Neural progenitor cell (in vitro differentiated cells): ENCODE results near the gene ARHGAP9. TPM values are rescaled to one million over a fixed set of nuclear protein-coding genes. Genes with fewer than 3 reads are reported as not detected.
"Not testable (repeated sequence)": the region's sequence is repeated elsewhere in the genome, so short reads cannot be mapped to it uniquely, and the experiment has no call there.

ENCODE experiments used
- DNase-seq: peaks from one replicate; pipeline ENCODE4 v3.0.0-alpha.2; 2016; ENCODE audit warnings: low spot score
- H2AFZ ChIP-seq: fragments of 200-600 bp; sonication (generic); replicated peaks from 2 replicates; pipeline ENCODE4 v1.6.1; 2016; ENCODE audit warnings: antibody characterized with exemption
- H3F3A ChIP-seq: fragments of 200-600 bp; sonication (generic); 2 replicates; pipeline ENCODE4 v1.6.1; 2016; ENCODE audit warnings: antibody characterized with exemption, low read depth
- H3K27ac ChIP-seq: fragments of 200-600 bp; sonication (generic); 2 replicates; pipeline ENCODE4 v1.5.1; 2016; ENCODE audit warnings: mild to moderate bottlenecking
- H3K27me3 ChIP-seq: fragments of 200-600 bp; sonication (generic); 2 replicates; pipeline ENCODE4 v1.6.1; 2016; ENCODE audit warnings: mild to moderate bottlenecking, moderate library complexity
- H3K36me3 ChIP-seq: fragments of 200-600 bp; sonication (generic); 2 replicates; pipeline ENCODE4 v1.5.1; 2016
- H3K4me1 ChIP-seq: fragments of 200-600 bp; sonication (generic); 2 replicates; pipeline ENCODE4 v1.6.1; 2016; ENCODE audit warnings: mixed run types
- H3K4me2 ChIP-seq: fragments of 200-600 bp; sonication (generic); 2 replicates; pipeline ENCODE4 v1.6.1; 2016
- H3K4me3 ChIP-seq: fragments of 200-600 bp; sonication (generic); 2 replicates; pipeline ENCODE4 v1.5.1; 2016
- H3K79me2 ChIP-seq: fragments of 200-600 bp; sonication (generic); 2 replicates; pipeline ENCODE4 v1.6.1; 2016; ENCODE audit warnings: low read depth
- H3K9ac ChIP-seq: fragments of 200-600 bp; sonication (generic); 2 replicates; pipeline ENCODE4 v1.6.1; 2016
- H3K9me3 ChIP-seq: fragments of 200-600 bp; sonication (generic); 2 replicates; pipeline ENCODE4 v1.5.1; 2016; ENCODE audit warnings: low read depth
- H4K20me1 ChIP-seq: fragments of 200-600 bp; sonication (generic); 2 replicates; pipeline ENCODE4 v1.6.1; 2016; ENCODE audit warnings: low read depth
- H3K27ac Mint-ChIP-seq: 3 replicates; pipeline ENCODE4 v1.8.0; 2021; ENCODE audit warnings: mixed read lengths
- H3K27me3 Mint-ChIP-seq: 2 replicates; pipeline ENCODE4 v1.8.0; 2022; ENCODE audit warnings: low read depth, mild to moderate bottlenecking, inconsistent platforms, moderate library complexity, mixed read lengths; ENCODE audit not compliant: insufficient read depth
- H3K36me3 Mint-ChIP-seq: 3 replicates; pipeline ENCODE4 v1.8.0; 2021; ENCODE audit warnings: mixed read lengths
- H3K4me1 Mint-ChIP-seq: 3 replicates; pipeline ENCODE4 v1.8.0; 2021; ENCODE audit warnings: mixed read lengths
- H3K4me3 Mint-ChIP-seq: 3 replicates; pipeline ENCODE4 v1.8.0; 2021; ENCODE audit warnings: mild to moderate bottlenecking, moderate library complexity, mixed read lengths
- H3K9me3 Mint-ChIP-seq: 3 replicates; pipeline ENCODE4 v1.8.0; 2020; ENCODE audit warnings: mixed read lengths
- EZH2 ChIP-seq: fragments of 200-600 bp; sonication (generic); IDR thresholded peaks from 2 replicates; pipeline ENCODE4 v1.6.1; 2017; ENCODE audit warnings: antibody characterized with exemption, mild to moderate bottlenecking, moderate library complexity
- EZH2phosphoT487 ChIP-seq: fragments of 200-600 bp; sonication (generic); IDR thresholded peaks from 2 replicates; pipeline ENCODE4 v1.6.1; 2017; ENCODE audit warnings: antibody characterized with exemption
- total RNA-seq: library from RNA; depleted of rRNA; stranded (reverse); fragments of >200 nt; gene quantifications from 2 replicates; pipeline ENCODE4 v1.2.3, GENCODE V29; 2015; ENCODE audit warnings: low replicate concordance
- TF ChIP-seq, protein P1 (sequence below): fragments of 200-600 bp; sonication (generic); IDR thresholded peaks from 2 replicates; pipeline ENCODE4 v1.5.1; 2017; ENCODE audit warnings: antibody characterized with exemption, mild to moderate bottlenecking

ARHGAP9 gene
- total RNA-seq, 1 donor from 2014 or later = not detected

DNA sequence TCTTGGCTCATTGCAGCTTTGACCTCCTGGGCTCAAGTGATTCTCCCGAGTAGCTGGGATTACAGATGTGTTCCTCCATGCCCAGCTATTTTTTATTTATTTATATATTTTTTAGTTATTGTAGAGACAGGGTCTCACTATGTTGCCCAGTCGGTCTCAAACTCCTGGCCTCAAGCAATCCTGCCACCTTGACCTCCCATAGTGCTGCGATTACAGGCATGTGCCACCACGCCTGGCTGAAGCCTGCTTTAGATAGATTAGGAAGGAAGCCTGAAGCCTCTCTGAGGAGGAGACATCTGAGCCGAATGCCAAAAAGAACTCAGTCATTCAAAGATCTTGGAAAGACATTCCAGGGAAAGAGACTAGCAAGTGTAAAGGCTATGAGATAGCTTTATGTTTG lies 34.9 kb downstream of the ARHGAP9 start:
- Histone ChIP-seq H3F3A (no peaks in the 10 kb centered on the region), H3K4me3 (no peak overlapping the region), H3K27ac (no peak overlapping the region), H3K79me2 (no peaks in the 10 kb centered on the region), H3K36me3 (no peaks in the 10 kb centered on the region), H4K20me1 (no peaks in the 10 kb centered on the region), H3K4me2 (no peak overlapping the region), H2AFZ (no peak overlapping the region), H3K27me3 (no peaks in the 10 kb centered on the region), H3K9ac (no peak overlapping the region), H3K4me1 (no peaks in the 10 kb centered on the region), H3K9me3 (no peaks in the 10 kb centered on the region)
- no peak for TF ChIP-seq EZH2
- no peak for TF ChIP-seq EZH2phosphoT487
- TF ChIP-seq, protein P1, sequence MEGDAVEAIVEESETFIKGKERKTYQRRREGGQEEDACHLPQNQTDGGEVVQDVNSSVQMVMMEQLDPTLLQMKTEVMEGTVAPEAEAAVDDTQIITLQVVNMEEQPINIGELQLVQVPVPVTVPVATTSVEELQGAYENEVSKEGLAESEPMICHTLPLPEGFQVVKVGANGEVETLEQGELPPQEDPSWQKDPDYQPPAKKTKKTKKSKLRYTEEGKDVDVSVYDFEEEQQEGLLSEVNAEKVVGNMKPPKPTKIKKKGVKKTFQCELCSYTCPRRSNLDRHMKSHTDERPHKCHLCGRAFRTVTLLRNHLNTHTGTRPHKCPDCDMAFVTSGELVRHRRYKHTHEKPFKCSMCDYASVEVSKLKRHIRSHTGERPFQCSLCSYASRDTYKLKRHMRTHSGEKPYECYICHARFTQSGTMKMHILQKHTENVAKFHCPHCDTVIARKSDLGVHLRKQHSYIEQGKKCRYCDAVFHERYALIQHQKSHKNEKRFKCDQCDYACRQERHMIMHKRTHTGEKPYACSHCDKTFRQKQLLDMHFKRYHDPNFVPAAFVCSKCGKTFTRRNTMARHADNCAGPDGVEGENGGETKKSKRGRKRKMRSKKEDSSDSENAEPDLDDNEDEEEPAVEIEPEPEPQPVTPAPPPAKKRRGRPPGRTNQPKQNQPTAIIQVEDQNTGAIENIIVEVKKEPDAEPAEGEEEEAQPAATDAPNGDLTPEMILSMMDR = no peak
- Mint-ChIP-seq H3K9me3 (peaks cover 7% of the 10 kb centered on the region), H3K4me3 (no peak overlapping the region), H3K4me1 (no peaks in the 10 kb centered on the region), H3K36me3 (no peaks in the 10 kb centered on the region), H3K27ac (no peak overlapping the region), H3K27me3 (peaks cover 4% of the 10 kb centered on the region)
- no peak for DNase-seq

DNA sequence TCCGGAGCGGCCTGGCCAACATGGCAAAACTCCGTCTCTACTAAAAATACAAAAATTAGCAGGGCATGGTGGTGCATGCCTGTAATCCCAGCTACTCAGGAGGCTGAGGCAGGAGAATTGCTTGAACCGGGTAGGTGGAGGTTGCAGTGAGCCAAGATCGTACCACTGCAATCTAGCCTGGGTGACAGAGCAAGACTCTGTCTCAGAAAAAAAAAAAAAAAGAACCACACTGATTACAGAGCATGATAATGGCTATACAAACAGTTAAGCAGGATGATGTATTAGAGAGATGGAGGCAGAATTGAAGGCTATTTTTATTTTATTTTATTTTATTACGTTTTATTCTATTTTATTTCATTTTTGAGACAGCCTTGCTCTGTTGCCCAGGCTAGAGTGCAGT lies 35.3 kb downstream of the ARHGAP9 start:
- H3K9ac ChIP-seq, H4K20me1 ChIP-seq, H2AFZ ChIP-seq, H3K27ac ChIP-seq, H3K79me2 ChIP-seq, H3K4me3 ChIP-seq, H3K27me3 Mint-ChIP-seq, H3K9me3 Mint-ChIP-seq, H3K27me3 ChIP-seq, H3K4me2 ChIP-seq, DNase-seq, H3K9me3 ChIP-seq, H3K4me3 Mint-ChIP-seq, H3K36me3 ChIP-seq, H3K4me1 ChIP-seq, H3K36me3 Mint-ChIP-seq, H3F3A ChIP-seq, H3K4me1 Mint-ChIP-seq, H3K27ac Mint-ChIP-seq: not testable (repeated sequence)

DNA sequence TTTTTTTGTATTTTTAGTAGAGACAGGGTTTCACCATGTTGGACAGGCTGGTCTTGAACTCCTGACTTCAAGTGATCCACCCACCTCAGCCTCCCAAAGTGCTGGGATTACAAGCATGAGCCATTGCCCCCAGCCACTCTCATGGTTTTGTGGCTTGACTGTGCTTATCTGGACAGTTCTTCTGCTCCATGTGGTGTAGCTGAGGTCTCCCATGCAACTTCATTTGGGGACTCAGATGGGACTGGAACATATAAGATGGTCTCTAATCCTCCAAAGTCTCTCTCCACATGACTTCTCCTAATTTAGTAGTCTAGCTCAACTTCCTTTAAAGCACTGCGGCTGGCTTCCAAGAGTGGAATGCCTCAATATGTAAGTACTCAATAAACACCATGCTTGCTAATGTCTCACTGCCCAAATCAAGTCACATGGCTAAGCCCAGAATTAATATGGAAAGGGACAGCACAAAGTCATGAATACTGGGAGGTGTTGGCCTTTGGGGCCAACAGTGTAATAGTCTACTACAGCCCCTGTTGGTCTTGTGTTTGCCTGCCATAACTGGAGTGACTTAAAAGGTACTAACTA lies 37.7 kb downstream of the ARHGAP9 start:
- Histone ChIP-seq H3K27ac (no peak overlapping the region), H4K20me1 (no peaks in the 10 kb centered on the region), H3K79me2 (no peaks in the 10 kb centered on the region), H3F3A (no peaks in the 10 kb centered on the region), H3K4me3 (no peak overlapping the region), H3K4me1 (no peaks in the 10 kb centered on the region), H2AFZ (no peak overlapping the region), H3K4me2 (no peak overlapping the region), H3K9me3 (no peaks in the 10 kb centered on the region), H3K9ac (no peak overlapping the region), H3K27me3 (no peaks in the 10 kb centered on the region), H3K36me3 (no peaks in the 10 kb centered on the region)
- no peak for DNase-seq
- H3K27me3 Mint-ChIP-seq = peaks cover 6% of the 10 kb centered on the region
- H3K4me3 Mint-ChIP-seq = no peak overlapping the region
- no peak for TF ChIP-seq EZH2phosphoT487
- no peak for TF ChIP-seq EZH2
- TF ChIP-seq, protein P1 = no peak
- no peaks in the 10 kb centered on the region for H3K36me3 Mint-ChIP-seq
- H3K27ac Mint-ChIP-seq = no peak overlapping the region
- H3K9me3 Mint-ChIP-seq = peaks cover 7% of the 10 kb centered on the region
- H3K4me1 Mint-ChIP-seq = no peaks in the 10 kb centered on the region

DNA sequence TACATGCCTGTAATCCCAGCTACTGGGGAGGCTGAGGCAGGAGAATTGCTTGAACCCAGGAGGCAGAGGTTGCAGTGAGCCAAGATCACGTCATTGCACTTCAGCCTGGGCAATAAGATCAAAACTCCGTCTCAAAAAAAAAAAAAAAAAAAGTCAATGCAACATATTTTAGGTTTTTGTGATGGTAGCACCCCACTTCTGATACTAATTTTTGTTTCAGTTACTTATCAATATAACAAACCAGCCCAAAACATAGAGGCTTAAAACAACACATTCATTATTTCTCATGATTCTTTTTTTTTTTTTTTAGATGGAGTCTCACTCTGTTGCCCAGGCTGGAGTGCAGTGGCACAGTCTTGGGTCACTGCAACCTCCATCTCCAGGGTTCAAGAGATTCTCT lies 38.3 kb downstream of the ARHGAP9 start:
- not testable (repeated sequence) for H3K36me3 ChIP-seq, H3K9me3 ChIP-seq, H3K79me2 ChIP-seq, DNase-seq, H3K4me3 ChIP-seq, H2AFZ ChIP-seq, H3K4me2 ChIP-seq, H3K4me1 ChIP-seq, H3K27me3 ChIP-seq, H3F3A ChIP-seq, H3K9me3 Mint-ChIP-seq, H3K27ac Mint-ChIP-seq, H4K20me1 ChIP-seq, H3K9ac ChIP-seq, H3K36me3 Mint-ChIP-seq, H3K4me3 Mint-ChIP-seq, H3K27ac ChIP-seq, H3K27me3 Mint-ChIP-seq, H3K4me1 Mint-ChIP-seq
